Dedifferentiated amniotic fluid mesenchymal stem cell (primary cell): ENCODE data around the gene CD3E.

Source experiments
- DNase-seq: peaks from one replicate; pipeline ENCODE4 v3.0.0-alpha.2; 2016; ENCODE audit errors: extremely low spot score

The CD3E gene

GRCh38 chr11:118304568-118305248 lies at the start of gene CD3E:
CD3E (plus strand) TSS chr11:118304730; CDS start chr11:118304953, 223 bp downstream.
- no peak for DNase-seq

GRCh38 chr11:118258410-118258809 lies 46.1 kb upstream of the CD3E start:
- no peak for DNase-seq

GRCh38 chr11:118259138-118259537 lies 45.4 kb upstream of the CD3E start:
- no peak for DNase-seq

GRCh38 chr11:118260353-118260752 lies 44.2 kb upstream of the CD3E start:
- no peak for DNase-seq

- DNase-seq: no peak
These were observed 41.4 kb upstream of the CD3E start for GRCh38 chr11:118263112-118263511.

- no peak for DNase-seq
These were observed 40.6 kb upstream of the CD3E start, which contains the start of gene MPZL2 for GRCh38 chr11:118263695-118264568. MPZL2 (minus strand) TSS chr11:118264297; CDS start chr11:118264153, 144 bp downstream.

- DNase-seq: no peak
These were observed 39.7 kb upstream of the CD3E start for GRCh38 chr11:118264569-118265465.

- DNase-seq: no peak
These were observed 38.6 kb upstream of the CD3E start for GRCh38 chr11:118265954-118266353.

- no peak for DNase-seq
These were observed 37.0 kb upstream of the CD3E start for GRCh38 chr11:118267486-118267885.

- DNase-seq: no peak
These were observed 32.5 kb upstream of the CD3E start for GRCh38 chr11:118272001-118272400.

GRCh38 chr11:118274186-118274585 lies 30.3 kb upstream of the CD3E start:
- DNase-seq: no peak

- no peak for DNase-seq
These were observed 29.4 kb upstream of the CD3E start for GRCh38 chr11:118275176-118275575.

GRCh38 chr11:118276422-118276821 lies 28.1 kb upstream of the CD3E start:
- DNase-seq: no peak

- DNase-seq: no peak
These were observed 27.2 kb upstream of the CD3E start for GRCh38 chr11:118277312-118277711.

- no peak for DNase-seq
These were observed 23.2 kb upstream of the CD3E start for GRCh38 chr11:118281284-118281683.

- DNase-seq: no peak
These were observed 21.9 kb upstream of the CD3E start for GRCh38 chr11:118282606-118283005.

GRCh38 chr11:118283037-118283636 lies 21.4 kb upstream of the CD3E start:
- no peak for DNase-seq

- DNase-seq: no peak
These were observed 20.7 kb upstream of the CD3E start for GRCh38 chr11:118283756-118284350.

GRCh38 chr11:118286545-118286944 lies 18.0 kb upstream of the CD3E start:
- no peak for DNase-seq

GRCh38 chr11:118287006-118287405 lies 17.5 kb upstream of the CD3E start:
- DNase-seq: no peak

- DNase-seq: no peak
These were observed 15.1 kb upstream of the CD3E start for GRCh38 chr11:118289401-118289800.
